GM19395 (cell line): Measurements from ENCODE around the gene OR8B3.
"Not testable (repeated sequence)": the region's sequence is repeated elsewhere in the genome, so short reads cannot be mapped to it uniquely, and the experiment has no call there.

Experiments used
- ATAC-seq: cut with Tn5 transposase; IDR thresholded peaks from one replicate; pipeline ENCODE4 v1.9.1; 2021; ENCODE audit warnings: mild to moderate bottlenecking, moderate library complexity; ENCODE audit not compliant: unreplicated experiment

Gene OR8B3, protein sequence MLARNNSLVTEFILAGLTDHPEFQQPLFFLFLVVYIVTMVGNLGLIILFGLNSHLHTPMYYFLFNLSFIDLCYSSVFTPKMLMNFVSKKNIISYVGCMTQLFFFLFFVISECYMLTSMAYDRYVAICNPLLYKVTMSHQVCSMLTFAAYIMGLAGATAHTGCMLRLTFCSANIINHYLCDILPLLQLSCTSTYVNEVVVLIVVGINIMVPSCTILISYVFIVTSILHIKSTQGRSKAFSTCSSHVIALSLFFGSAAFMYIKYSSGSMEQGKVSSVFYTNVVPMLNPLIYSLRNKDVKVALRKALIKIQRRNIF

DNA sequence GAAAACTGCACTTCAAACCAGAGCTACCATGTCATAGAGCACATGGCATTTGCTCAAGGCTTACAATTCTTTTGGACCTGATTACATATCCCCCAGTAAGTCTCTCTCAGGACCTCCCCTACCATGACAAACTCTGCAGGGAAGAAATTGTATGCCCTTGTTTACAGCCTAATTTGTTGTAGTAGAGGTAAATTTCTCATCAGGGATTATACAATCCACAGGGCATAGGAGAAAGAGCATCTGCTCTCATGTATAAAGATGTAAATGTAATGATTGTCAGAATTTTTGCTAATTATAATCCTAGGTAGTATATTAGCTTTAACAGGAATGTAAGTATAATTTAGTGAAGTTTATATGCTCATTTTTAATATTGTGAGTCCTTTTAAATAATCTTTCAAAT is at the start of gene OR8B3:
Gene OR8B3, minus strand, starts transcription at position 101 of the 400 bp plus-strand sequence. CDS start 1,673 bp downstream, outside the sequence.
- ATAC-seq, result no peak

DNA sequence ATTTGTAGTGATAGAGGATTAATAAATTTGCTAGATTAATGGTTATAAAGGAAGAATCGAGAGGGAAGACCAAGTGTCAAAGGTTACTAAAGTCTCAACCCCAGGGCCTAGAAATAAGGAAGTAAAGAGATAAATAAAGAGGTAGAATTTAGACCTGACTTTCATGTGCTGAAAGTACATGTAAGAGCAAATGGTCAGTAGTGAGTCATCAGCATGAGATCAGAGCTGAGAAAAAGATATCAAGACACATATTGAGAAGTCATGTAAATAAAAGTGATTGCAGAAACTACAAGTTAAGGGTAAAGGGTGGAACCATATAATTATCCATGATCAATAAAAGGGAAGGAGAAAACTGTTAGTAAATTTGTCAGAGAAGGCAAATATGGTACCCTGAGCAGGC is 48.1 kb upstream of the OR8B3 start:
- no peak for ATAC-seq

DNA sequence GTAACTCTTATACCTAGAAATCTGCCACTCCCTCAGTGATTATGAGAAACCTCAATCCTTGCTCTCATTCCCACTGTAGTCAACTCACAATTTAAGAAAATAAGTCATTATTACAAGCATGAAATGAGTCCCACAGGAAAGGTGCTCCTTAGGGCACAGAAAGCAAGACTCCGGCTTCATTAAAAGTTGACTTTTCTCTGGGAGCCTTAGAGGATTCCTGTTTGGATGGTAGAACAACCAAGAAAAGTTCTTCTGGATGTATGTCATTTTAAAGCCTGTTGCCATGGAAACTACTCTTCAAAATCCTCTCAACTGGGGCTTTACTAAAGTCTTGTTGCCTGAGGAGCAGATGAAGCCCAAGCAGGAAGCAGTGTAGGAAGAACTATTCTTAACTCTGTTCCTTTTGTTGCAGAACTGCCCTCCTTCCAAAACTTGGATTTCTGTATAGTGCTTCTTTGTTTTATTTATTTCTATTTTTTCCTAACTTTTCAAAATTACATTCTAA is 46.9 kb upstream of the OR8B3 start, which contains the start of gene OR8B8:
Gene OR8B8, minus strand, starts transcription at position 51 of the 505 bp plus-strand sequence. CDS start 4,611 bp downstream, outside the sequence.
- no peak for ATAC-seq

DNA sequence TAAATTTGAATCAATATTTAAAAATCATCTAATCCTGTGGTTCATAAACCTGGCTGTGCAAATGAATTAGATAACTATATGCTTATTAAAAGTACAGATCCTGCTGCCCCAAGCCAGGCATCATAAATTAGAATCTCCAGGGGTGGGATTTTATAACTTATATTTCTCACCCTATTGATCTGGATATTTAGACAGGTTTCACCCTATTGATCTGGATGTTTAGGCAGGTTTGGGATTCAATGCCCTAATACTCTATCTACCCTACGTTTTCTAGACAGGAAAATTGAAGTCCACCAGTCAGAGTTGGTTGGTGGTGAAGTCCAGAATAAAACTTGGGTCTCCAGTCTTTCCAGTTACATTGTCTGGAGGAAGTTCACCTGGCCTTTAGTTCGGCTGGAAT is 44.0 kb upstream of the OR8B3 start:
- ATAC-seq, result no peak

DNA sequence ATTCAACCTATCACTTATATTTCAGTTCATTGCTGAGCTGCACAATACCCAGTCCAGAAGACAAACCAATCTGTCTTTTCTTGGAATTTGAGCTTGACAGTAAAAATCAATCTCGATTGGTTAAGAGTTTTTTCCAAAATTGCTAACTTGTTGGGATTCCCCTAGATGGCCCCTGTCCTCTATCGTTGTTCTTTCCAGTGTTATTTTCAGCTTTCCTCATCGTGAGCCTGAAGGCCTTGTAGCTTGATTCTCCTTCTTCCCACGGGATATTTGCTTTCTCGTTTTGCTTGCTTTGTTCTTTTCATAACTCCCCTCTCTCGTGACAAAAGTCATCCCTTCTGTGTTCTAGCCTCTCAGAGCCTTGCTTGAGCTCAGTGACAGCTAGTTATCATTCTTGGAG is 43.6 kb upstream of the OR8B3 start:
- ATAC-seq, result no peak

DNA sequence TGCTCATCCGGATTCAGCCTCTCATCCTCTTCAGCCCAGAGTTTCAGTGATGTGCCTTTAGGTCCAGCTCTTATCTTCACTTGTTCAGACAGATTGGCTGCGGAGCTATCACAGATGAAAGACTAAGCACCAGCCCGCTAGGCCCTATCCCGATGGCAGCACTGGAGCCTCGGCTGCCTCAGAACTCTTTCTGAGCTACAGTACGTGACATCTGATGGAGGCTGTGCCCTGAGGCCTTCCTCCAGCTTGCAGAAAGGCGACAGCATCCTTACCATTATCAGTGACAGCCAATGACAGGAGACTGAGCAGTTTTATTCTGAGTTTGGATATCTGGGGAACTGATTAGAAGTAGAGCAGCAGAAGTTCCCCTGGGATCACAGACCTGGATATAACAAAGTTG is 42.7 kb upstream of the OR8B3 start:
- ATAC-seq, result no peak

DNA sequence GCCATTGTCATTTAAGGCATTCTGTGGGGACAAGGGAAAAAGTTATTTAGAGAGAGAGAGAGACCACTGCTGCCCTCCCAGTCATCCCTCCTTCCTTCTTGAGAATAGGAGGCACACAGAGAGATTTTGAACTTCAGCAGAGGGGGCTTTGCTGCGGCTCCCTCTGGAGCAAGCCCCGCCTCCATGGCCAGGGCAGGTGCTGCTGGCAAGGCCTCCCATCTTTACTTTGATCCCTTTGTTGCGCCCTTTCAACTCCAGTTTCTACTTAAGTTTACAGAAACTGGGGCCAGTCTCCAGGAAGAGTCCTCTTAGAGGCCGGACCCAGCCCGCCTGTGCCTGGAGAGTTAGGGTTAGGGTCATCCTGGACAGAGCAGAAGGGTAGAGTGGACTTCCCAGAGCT is 42.3 kb upstream of the OR8B3 start:
- no peak for ATAC-seq

DNA sequence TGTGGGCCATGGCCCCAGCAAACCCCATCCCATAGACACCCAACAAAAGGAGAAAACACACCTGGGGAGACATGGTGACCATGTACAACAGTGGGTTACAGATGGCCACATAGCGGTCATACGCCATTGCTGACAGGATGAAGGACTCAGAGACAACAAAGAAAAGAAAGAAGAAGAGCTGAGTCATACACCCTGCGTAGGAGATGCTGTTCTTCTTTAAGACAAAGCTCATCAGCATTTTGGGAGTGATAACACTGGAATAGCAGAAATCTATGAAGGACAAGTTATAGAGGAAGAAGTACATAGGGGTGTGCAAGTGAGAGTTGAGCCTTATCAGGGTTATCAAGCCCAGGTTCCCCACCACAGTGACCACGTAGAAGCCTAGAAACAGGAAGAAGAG is 41.8 kb upstream of the OR8B3 start:
- no peak for ATAC-seq

DNA sequence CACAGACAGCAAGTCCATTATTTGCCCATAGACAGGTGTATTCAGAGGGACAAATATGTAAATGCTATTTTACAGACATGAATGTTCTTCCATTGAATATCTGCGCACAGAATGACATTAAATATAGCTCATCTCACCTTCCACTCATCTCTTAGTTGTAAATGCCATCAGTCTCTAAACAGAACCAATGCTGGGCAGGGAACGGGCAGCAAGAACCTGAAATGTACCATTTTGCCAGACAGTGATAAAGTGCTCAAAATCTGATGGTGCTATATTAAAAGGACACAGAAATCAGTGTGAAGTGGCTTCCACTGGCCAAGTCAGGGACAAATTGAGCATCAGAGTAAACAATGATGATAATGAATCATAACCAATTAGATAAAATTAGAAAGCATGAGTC is 35.9 kb upstream of the OR8B3 start:
- no peak for ATAC-seq

DNA sequence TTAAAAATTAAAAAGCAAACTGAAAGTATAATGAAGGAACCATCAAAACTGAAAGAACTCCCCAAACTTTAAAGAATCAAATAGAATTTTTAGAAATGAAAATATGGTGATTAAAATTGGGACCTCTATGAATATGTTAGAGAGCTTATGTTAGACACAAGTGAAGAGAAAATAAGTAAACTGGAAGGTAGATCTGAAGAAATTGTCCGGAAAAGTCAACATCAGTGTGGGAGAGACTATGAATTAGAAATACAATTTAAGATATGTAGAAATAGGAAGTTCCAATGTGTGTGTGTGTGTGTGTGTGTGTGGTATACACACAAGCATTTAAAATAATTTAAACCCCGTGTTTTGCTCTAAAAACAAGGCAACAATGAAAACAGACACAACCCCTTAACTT is 30.8 kb upstream of the OR8B3 start:
- ATAC-seq, result no peak

DNA sequence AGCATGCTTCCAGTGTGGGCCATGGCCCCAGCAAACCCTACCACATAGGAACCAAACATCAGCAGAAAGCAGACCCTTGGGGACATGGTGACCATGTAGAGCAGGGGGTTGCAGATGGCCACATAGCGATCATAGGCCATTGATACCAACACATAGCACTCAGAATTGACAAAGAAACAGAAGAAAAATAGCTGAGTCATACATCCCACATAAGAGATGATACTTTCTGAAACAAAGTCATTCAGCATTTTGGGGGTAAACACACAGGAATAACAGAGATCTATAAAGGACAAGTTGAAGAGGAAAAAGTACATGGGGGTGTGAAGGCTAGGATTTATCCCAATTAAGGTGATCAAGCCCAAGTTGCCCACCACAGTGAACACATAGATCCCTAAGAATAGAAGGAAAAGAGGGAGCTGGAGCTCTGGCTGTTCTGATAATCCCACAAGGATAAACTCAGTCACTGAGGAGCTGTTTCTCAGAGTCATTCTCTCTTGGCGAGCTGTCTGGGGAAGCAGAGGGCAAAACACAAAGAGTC is 25.6 kb upstream of the OR8B3 start, which contains the start of gene OR8B4:
Gene OR8B4, minus strand, starts transcription at position 488 of the 538 bp plus-strand sequence. Its CDS starts 0 bp downstream, at position 488.
- no peak for ATAC-seq

DNA sequence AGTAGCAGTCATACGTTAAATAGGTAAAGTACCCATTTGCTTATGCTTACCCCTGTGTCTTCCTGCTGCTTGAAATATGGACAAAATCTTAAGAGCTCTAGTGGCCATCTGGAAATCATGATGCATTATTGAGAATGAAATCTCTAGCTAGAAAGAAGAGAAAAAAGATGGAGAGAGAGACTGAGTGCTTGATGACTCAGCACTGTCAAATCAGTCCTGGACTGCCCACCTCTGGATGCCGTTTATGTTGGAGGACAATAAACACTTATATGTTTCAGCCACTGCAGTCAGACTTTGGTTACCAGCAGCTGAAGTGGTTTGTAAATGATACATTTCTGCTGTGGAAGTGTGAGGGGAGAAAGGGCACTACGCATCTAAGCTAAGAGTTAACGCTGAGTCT is 22.2 kb upstream of the OR8B3 start:
- ATAC-seq, result no peak

DNA sequence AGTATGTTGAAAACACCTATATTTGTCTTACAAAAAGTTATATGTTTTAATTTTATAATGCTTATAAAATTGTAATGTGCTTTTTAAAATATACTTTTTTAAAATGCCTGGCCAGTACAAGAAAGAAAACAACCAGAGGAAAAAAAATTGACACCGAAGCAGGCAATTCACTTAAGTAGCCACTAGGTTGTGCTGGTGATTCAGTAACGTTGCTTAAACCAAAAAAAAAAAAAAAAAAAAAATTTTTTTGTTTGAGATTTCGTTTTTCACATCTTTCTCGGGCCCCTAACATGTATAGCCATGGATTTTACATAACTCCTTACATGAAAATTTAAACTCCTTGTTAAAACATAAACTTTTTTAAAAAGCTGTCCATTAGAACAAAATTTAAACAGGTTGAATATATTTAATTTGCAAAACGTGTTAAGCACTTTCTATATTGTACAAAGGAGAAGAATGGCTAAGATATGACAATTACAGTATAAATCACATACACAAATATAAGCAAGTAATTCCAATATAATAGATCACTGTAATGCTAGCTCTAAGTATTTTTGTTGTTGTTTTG is 16.6 kb upstream of the OR8B3 start:
- ATAC-seq, result peak; percentile 67

DNA sequence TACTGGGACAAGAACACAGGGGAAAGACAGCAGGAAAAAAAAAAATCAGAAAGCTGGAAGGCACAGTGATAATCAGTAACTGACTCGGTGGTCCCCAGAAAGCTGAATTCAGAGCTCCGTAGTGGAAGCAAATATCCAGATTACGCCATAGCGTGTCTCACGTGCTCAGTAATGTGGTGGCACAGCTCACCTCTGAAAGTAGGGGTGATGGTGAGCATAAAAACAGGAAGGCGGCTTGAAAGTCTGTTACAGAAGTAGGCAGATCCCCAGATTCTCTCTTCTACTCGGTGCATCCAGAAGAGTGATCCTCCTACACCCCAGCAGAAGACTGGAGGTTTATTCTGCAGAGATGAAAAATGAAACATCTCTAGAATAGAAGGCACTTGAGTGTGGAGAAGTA is 11.1 kb upstream of the OR8B3 start:
- no peak for ATAC-seq

DNA sequence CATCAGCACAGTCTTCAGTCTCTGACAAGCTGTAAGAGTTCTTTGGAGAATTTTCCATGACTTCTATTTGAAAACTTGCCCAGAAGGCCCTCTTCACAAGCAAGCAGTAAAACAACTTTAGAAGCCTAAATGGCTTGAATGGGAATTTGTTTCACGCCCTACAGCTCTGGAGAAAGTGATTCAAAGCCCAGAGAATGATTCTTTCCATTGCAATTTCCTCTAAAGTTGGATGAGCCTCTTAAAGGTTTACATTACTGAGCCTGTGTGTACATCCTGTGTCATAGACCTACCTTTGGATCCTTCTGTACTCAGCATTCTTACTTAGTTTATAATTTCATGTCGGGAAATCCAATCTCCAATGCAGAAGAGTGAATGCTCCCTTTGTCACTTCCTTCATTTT is 6.8 kb upstream of the OR8B3 start:
- ATAC-seq, result no peak

DNA sequence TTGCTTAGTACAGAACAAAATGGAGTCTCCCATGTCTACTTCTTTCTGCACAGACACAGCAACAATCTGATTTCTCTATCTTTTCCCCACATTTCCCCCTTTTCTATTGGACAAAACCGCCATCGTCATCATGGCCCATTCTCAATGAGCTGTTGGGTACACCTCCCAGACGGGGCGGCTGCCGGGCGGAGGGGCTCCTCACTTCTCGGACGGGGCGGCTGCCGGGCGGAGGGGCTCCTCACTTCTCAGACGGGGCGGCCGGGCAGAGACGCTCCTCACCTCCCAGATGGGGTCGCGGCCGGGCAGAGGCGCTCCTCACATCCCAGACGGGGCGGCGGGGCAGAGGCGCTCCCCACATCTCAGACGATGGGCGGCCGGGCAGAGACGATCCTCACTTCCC is 4.4 kb upstream of the OR8B3 start:
- ATAC-seq, result not testable (repeated sequence)

DNA sequence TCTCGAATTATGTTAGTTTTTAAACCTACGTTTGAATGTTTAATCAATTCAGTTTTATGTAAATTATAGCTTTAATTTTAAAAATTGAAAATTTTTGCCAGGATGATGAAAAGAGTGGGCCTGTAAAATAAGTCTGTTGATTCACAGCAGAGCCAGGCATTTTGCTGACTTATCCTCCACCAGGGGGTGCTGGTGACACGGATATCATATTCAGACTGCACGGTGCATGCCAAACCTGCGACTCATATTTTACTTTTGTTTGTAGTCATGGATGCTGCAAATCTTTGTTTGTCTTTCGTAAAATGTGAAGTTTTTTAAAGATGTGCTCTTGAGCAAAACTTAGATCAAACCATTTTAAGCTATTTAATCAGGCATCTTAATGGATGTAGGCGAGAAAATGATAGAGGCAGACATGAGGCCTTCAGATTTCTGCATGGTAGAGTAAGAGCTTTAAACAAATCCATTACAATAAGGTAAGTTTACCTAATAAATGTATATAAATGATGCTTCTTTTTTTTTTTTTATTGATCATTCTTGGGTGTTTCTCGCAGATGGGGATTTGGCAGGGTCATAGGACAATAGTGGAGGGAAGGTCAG is 3.6 kb upstream of the OR8B3 start:
- peak; percentile 97 for ATAC-seq

DNA sequence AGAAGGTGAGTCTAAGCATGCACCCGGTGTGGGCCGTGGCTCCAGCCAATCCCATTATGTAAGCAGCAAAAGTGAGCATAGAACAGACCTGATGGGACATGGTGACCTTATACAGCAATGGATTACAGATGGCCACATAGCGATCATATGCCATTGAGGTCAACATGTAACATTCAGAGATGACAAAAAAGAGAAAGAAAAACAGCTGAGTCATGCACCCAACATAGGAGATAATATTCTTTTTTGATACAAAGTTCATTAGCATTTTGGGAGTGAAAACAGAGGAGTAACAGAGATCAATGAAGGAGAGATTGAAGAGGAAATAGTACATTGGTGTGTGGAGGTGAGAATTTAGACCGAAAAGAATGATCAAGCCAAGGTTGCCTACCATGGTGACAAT is 2.0 kb downstream of the OR8B3 start:
- ATAC-seq, result not testable (repeated sequence)

DNA sequence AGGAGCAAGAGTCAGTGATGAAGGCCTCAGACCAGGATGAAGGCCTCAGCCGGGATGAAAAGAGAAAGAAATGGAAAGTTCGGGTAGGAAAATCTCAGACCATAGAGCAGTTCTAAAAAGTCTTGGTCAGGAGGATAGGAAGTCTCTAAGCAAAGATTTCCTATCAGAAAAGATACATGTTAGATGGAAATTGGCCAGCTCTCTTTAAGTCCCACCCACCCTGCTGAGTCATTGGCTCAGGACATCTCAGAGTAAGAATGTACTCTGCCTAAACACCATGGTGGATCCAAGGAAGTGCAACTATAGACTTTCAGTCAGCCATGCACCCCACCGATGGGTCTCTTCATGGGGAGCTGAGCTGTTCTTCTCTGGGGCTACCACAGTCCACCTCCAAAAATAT is 4.4 kb downstream of the OR8B3 start:
- ATAC-seq, result no peak

DNA sequence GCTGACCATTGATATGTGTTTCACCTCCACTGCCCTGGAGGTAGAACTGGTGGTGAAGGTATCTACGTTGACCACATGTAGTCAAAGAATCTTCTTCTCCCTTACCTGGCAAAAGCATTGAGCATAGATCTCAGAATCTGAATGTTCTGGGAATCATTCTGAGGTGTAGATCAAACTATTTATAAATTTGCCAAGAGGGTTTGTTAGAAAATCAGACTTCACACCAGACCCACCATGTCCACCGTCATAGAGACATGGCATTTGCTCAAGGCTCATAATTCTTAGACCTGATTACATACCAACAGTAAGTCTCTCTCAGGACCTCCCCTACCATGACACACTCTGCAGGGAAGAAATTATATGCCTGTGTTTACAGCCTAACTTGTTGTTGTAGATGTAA is 14.4 kb downstream of the OR8B3 start, which contains the start of gene OR8B2:
Gene OR8B2, minus strand, starts transcription at position 101 of the 400 bp plus-strand sequence. CDS start 1,156 bp downstream, outside the sequence.
- ATAC-seq, result no peak

DNA sequence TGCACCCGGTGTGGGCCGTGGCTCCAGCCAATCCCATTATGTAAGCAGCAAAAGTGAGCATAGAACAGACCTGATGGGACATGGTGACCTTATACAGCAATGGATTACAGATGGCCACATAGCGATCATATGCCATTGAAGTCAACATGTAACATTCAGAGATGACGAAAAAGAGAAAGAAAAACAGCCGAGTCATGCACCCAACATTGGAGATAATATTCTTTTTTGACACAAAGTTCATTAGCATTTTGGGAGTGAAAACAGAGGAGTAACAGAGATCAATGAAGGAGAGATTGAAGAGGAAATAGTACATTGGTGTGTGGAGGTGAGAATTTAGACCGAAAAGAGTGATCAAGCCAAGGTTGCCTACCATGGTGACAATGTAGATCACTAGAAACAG is 16.0 kb downstream of the OR8B3 start:
- ATAC-seq, result not testable (repeated sequence)

DNA sequence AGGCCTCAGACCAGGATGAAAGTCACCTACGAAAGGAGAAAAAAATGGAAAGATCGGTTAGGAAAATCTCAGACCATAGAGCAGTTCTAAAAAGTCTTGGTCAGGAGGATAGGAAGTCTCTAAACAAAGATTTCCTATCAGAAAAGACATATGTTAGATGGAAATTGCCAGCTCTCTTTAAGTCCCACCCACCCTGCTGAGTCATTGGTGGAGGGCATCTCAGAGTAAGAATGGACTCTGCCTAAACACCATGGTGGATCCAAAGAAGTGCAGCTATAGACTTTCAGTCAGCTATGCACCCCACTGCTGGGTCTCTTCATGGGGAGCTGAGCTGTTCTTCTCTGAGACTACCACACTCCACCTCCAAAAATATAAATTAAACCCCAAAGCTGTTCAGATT is 18.2 kb downstream of the OR8B3 start:
- ATAC-seq, result no peak
